GM21515 (cell line): ENCODE data around the gene ZNF488.

Source experiments
- ATAC-seq: cut with Tn5 transposase; IDR thresholded peaks from one replicate; pipeline ENCODE4 v1.9.1; 2021; ENCODE audit not compliant: unreplicated experiment

ZNF488 gene

DNA sequence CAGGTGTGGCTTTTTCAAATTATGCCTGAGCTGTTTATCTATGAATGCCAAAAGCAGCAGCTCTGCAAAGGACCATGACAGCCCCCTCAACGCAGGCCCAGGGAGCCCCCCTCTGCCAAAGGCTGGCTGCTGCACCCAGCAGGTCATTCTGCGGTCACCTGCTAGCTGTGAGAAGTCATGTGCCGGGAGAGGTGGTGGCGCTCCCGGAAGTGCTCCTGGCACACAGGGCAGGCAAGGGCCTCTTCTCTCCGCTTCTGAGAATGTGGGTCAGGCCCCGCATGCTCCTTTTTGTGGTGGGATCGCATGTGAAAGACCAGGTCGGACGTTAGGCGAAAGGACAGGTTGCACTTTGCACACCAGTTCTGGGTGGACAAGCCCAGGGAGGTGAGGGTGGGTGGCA lies 16.4 kb downstream of the ZNF488 start:
- no peak for ATAC-seq

DNA sequence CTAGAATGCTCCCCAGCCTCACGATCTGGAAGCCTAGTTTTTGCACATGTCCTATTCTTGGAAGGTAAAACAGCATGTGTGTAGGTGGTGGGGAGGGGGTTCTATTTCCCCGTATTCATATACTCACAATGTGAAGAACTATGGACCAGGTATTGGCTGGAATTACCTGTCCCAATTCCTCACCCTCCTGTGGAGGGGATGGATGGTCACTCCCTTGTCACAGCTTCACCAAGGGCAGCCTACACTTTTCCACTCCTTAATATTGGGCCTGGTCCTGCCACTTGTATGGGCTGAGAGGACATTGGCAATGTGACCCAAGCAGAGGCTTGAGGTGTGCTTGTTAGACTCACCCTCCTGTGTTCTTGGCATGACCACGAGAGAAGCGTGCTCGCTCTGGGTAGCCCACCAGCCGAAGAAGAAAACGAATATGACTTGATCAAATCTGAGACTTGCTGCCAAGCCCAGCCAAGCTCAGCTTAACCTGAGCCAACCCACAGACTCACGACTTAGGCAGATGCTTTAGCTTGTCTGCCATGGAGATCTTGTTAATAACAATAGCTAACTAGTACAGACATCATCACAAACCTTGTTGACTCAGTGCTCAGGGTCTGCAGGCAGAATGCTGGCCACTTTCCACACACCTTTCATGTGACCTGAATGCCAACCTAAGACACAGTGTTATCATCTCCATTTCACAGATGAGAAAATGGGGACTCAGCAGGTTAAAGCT lies 17.2 kb downstream of the ZNF488 start:
- ATAC-seq: no peak

DNA sequence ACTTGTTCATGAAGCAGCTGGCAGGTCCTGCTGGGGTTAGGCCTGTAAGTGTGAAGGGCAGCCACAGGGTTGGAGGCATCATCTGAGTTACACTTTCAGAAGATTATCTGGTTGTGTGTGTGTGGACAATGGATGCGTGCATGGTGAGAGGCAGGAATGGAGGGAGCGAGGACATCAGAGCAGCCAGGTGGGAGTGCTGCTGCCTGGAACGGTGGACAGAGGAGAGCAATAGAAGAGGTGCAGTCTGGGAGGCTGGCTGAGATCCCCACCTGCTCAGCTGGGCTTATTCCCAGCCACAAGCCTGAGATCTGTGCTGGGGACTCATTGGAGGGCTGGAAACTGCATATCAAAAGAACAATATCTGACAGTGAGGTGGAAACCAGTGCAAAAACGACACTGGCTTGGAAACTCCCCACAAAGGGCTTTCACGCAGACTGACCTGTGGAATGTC lies 17.9 kb downstream of the ZNF488 start:
- no peak for ATAC-seq

DNA sequence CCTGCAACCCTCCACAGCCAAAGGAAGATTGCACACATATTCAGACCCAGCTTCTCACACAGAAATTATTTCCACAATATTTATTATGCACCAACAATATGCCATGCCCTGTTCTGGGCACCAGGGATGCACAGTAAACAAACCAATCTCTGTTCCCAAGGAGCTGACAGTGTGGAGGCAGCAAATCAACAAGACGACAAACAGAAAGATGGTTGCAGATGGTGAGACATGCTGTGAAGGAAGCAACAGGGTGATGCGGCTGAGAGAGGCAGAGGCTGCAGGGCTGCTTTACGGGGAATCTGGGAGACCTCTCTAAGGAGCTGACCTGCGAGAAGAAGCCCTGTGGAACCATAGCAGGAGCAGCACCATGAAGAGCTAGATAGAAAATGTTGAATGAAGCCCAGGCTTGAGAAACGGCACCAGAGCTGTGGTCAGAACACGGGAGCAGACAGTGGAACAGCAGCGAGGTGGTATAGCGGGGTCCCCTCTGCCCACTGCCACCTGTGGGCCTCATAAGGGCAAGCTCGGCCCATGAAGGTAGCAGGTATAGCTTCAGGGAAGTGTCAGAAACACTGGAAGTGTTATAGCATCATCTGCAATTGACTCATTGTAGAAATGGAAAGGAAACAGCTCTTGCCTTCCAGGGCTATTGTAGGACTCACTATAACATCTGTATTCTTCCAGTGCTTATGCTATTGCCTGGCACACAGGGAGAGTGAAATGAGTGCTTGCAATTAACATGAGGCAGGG lies 18.5 kb downstream of the ZNF488 start:
- ATAC-seq: no peak

DNA sequence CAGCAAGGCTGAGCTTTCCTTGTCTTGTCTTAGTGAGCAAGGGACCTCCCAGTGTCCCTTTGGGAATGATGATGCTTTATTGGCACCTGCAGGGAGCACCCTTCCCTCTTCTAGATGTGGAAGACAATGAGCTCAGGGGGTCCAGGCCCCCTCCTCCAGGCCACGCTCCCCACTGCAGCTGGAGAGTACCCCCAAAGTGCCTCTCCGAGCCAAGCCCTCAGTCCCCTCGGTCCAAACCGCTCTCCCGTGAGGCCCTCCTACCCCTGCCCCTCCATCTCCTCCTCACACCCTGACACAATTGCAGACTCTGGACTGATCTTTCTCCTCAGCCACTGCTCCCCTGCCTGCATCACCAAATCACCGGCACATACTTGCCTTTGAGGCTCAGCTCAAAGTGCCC lies 19.2 kb downstream of the ZNF488 start:
- no peak for ATAC-seq

DNA sequence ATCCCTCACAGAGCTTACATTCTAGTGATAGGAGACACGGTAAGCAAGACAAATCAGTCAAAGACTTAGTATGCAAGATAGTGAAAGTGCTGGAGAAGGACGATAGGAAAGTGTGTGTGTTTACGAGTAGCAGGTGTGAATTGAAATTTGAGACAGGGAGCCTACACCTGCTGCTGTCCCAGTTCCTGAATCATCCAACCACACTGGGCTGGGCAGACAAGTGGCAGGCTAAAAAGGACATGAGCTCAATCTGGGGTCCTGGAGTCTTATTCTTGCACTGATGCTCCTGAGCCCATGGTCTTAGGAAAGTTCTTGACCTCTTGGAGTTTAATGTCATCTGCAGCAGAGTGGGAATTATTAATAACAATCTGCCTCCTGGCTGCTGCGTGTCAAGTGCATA lies 19.7 kb downstream of the ZNF488 start:
- ATAC-seq: no peak

DNA sequence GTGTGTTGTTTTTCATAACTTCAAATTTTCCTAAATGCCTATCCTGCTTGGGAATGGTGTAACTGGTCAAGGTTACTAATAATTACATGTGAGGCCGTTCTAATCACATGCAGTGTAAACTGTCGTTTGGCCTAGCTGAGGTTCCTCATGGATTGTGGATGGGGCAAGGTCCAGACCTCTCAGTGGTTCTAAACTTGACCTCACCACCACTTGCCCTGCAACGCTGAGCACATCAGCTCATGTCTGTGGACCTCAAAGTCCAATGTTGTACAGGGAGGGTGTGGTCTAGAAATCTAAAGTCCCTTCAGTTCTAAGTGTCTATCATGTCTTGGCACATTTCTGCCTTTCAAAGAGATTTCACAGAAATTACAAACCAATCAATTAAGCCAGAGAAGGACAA lies 20.3 kb downstream of the ZNF488 start:
- no peak for ATAC-seq

DNA sequence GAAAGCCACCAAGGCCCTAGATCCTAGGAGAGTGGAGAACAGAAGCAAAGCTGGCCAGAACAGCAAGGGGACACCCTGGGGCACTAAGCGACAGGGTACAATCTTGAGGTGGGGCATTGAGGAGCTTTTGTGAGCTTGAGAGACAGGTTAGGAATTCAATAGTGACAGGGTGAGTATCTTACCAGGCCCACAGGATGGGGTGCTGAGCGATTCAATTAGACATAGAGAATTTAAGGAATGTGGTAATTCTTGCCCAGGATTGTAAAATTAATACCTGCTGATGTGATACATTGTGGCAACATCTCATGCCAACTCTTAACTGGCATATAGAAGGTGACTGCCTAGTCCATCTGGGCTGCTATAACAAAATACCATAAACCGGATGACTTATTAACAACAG lies 21.9 kb downstream of the ZNF488 start:
- ATAC-seq: no peak

DNA sequence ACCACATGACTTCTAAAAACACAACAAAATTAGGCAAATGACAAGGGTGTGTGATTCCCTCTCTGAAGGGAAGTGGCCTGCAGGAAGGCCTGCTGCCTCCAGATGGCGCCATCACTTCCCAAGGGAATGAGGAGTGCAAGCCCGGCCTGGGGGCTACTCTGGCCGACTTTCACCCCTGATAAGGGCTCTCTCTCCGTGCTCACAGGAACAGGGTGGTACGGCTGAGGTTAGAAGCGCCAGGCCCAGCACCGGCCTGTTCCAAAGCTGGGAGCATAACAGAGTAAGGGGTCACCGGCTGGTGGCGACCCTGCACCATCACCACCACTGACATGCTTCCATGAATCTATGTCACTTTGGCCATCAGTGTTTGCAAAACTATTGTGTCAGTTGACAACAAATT lies 22.8 kb downstream of the ZNF488 start:
- ATAC-seq: no peak

DNA sequence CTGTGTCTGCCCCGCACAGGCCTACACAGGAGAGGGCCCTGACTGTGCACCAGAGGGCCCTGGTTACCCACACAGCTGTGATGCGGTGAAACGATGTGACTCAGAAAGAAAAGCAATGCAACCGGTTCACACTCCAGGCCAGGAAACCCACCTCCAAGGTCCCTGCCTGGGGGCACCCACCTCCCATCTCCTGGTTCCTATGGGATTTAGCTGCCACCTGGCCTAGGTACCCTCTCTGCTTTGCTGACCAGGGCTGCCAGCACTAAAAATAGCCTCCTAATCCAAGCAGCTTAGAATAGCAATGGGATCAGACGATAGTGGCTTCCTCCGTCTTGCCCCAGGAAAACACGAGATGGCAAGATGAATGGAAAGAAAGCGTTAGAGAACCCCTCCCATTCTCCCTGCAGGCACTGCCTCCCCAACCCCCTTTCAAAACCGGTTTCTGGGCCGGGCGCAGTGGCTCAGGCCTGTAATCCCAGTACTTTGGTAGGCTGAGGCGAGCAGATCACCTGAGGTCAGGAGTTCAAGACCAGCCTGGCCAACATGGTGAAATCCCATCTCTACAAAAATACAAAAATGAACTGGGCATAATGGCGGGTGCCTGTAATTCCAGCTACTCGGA lies 23.6 kb downstream of the ZNF488 start:
- ATAC-seq: no peak

DNA sequence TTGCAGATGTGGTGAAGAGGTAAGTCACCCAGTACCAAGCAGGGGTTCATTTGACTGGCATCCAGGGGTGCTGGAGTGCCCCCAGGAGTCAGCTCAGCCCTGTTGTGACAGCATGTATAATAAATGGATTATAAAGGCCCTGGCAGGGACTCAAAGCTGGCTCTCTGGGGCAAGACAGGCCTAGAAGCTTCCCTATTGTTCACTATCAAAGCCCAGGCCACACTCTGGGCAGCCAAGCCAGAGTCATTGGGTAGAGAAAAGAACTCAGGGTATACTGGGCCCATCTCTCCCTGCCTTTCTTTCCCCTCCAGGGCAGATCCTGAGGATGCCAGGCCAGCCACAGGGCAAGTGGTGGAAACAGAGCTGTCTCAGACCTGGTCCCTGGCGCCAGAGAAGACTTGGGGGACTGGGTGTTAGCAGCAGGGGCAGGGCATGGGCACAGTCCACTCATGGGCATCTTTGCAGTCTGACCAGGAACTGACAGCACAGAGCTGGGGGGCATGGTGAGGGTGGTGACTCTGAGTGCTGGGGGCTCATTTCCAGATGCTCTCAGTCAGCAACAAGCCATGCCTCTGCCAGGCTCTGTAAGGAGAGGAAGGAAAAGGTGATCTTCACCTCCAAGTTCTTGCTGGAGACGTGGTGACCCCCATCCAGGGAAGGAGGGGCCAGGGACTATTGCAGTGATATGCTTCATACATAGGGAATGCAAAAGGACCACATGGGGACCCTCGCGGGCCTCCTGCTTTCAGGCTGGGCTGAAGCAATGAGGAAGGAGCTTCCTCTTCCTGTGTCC lies 24.3 kb downstream of the ZNF488 start:
- ATAC-seq: no peak

DNA sequence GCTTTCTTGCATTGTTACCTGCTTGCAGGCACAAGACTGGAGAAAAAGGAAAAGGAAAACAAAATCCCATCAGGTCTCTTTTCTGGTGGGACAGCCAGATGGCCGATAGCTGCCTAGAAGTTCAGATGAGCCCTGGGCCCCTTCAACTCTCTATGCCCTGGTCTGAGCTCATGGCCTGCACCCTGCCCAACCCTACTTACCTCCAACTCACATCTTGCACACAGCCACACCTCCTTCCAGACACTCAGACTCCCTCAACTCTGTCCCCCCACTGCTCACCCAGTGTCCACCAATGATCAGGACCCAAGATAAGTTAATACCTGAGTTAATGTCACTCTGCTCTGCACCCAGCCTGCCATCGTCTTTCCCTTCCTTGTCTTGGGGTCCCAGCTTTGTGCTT lies 25.0 kb downstream of the ZNF488 start:
- ATAC-seq: no peak

DNA sequence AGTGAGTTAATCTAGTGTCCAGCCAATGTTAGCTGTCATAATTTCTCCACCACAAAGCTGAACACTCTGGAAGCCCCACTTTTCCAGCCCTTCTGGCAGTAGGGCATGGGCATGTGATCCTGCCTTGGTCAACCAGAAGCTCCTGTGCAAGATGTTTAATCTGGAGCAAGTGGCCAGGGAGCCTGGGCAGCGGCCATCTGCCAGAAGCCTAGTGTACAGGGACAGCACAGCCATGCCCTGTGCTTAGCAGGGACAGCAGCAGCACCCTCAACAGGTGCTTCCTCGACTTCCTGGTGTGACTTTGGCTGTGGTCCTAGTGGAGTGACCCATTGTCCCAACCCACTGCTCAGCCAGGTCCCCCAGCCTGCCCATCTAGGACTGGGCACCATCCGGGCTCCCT lies 25.6 kb downstream of the ZNF488 start:
- no peak for ATAC-seq

DNA sequence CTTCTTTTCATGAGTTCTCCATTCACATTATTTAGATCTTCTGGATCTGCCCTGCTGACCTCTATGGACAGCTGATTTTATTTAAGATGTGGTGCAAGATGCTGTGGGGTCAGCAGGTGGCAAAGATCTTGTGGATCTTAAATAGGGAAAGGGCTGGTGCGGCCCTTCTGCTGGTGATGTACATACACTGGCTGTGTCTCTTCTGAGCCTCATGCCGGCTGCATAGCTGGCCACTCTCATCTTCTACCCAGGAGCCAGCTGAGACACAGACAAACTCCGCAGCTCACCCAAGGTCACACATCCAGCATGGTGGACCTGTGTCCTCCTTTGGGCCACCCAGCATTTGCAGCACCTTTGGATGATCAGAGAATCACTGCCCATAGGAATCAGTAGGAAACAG lies 26.2 kb downstream of the ZNF488 start:
- no peak for ATAC-seq

DNA sequence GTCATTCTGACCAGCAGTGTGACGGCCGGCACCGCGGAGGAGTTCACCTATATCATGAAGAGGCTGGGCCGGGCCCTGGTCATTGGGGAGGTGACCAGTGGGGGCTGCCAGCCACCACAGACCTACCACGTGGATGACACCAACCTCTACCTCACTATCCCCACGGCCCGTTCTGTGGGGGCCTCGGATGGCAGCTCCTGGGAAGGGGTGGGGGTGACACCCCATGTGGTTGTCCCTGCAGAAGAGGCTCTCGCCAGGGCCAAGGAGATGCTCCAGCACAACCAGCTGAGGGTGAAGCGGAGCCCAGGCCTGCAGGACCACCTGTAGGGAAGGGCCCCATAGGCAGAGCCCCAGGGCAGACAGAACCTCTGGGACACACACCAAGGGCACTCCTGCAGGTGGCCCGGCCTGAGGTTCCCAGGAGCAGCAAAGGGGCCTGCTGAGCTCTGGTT lies 26.9 kb downstream of the ZNF488 start:
- no peak for ATAC-seq

DNA sequence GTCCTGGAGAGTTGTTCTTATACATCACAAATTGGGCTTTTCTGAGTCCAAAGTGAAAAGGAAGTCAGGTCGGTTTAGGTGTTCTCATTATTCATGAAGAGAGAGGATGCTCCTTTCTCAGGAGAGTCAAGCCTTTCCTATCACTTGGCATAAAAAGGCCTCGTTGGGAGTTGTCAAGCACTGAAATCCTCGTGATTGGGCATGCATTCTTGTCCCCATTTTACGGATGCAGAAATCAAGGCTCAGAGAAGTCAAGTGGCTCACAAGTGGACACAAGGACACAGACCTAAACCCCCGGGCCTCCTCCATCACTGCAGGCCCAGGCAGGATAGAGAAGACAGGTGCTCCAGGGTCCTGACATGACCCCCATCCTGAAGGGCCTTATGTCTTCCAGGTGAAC lies 27.4 kb downstream of the ZNF488 start:
- no peak for ATAC-seq

DNA sequence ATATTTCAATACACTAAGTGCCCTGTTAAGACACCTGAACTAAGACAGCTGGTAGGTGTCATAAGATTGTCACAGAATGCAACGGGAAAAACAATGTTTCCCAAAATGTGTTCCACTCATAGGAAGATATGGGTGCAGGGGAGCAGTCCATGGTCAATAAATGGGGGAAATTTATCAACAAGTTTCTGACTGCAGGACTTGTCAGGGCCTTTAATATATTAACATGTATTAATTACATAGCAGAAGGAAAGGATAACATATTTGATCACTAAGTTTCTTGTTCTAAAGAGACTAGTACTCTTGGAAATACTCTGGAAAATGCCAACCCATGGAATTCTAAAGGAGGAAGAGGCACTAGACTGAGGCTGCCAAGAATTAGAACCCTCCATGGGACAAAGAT lies 29.2 kb downstream of the ZNF488 start:
- no peak for ATAC-seq

DNA sequence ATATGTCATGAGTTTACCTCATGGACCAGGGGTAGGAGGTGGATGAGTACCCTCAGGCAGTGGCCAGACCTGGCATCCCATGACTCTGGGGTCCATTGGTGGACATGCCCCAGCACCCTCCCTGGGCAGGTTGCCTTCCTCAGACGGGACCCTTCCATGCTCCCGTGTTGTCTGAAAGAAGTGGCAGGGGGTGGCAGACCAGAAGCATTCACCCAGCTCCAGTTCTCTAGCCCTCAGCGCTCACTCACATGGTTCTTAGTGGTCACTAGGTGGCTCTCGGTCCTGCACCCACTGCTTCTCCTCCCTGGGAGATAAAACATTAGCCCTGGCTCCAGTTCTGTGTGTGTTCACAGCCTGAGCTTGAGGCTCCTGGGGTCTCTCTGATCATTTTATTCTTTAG lies 29.9 kb downstream of the ZNF488 start:
- ATAC-seq: no peak

DNA sequence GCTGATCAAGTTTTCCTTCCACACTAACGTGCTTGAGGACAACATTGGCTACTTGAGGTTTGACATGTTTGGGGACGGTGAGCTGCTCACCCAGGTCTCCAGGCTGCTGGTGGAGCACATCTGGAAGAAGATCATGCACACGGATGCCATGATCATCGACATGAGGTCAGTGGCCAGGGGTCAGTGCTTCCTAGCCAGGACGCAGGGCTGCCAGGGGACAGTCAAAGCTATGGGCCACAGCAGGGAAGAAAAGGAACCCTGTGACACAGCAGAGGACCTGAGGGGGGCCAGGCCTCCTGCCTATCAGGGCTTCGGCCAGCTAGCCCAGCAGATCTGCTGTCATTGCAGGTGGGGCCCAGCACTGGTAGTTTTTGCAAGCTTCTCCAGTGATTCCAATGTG lies 30.7 kb downstream of the ZNF488 start:
- ATAC-seq: no peak

DNA sequence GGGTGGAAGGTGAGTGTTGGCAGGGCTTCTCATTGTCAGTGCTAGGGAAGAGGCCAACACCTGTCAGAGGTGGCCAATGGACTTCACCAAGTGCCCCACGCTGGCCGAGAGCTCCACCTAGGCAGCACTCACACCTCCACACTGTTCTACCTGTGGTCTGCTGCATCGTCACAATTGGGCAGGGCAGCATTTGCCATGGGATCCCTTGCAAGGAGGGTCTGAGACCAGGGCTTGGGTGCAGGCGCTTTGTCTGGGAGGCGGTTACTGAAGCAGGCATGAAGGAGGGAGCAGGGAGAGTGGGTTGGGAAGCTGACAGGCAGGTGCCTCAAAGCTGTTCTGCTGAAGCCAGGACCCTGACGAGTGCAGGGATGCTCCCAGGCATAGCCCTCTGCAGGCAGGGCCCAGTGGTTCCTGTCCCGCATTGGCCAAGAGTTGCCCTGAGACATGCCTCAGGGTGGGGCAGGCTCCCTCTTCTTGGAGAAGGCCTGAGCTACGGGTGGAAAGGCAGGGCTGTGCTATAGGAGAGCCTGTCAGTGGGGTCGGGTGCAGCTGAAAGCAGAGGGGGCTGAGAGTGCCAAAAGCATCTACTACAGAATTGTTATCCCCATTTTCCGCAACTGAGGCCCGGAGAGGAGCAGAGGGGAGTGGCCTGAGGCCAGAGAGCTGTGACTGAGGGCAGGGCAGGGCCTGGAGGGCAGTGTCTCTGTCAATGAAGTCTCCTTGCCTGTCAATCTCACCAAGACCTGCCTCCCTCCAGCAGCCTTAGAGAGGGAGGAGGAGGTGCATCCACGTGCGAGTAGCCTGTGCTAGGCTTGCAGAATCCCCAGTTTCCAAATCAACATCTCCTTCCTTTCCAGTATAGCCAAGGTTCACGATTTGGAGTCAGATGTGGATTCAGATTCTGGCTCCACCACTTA lies 31.9 kb downstream of the ZNF488 start:
- ATAC-seq: no peak
